Measurements from ENCODE around the gene NR3C2.

DNA sequence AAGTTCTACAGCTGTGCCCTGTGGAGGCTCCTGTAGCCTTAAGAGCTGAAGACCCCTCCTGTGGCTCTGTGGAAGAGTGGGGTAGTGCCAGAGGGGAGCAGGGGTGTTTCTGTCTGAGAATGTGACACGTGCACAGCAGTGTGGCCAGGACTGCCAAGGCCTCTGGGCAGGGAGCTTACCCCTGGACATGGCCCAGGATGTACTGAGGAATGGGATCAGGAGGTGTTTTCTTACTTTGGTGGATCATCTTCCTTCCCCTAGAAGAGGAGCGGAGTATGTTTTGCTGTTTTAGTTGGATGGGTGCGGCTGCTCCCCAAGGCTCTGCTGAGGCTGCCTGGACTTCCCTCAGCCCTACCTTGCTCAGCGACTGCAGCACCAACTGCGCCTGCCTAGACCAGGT, 367.8 kb downstream of the NR3C2 start:
- TF ChIP-seq CTCF (IDR thresholded peaks at IDR 0.05; ENCODE audit: low read length): no peak
- no peak for TF ChIP-seq EZH2 (IDR thresholded peaks at IDR 0.05; ENCODE audit: borderline replicate concordance, low read length)

All from OCI-LY1 (cell line).